GM13976 (cell line): ENCODE results near the gene ZP1.
A peak's percentile ranks its signal among the peaks of the same experiment; 100 is the strongest.

Experiments used
- DNase-seq: peaks from one replicate; pipeline ENCODE4 v3.0.0; 2012; ENCODE audit warnings: low spot score
- CTCF ChIP-seq: IDR thresholded peaks from 2 replicates; pipeline ENCODE4 v1.5.1; 2012; ENCODE audit warnings: borderline replicate concordance, mild to moderate bottlenecking; ENCODE audit not compliant: insufficient read depth; ENCODE audit errors: extremely low read depth, missing control alignments, control extremely low read depth
- in situ Hi-C: fragments of 300-500 bp; cut with MboI; formaldehyde crosslinking; loops from one replicate; pipeline ENCODE4 v1.12.0; 2022; ENCODE audit warnings: low sequenced_read_pairs, mixed read lengths, inconsistent platforms; ENCODE audit not compliant: unreplicated experiment

Gene ZP1

GRCh38 chr11:60879104-60879503 is 11.8 kb downstream of the ZP1 start:
- no peak for TF ChIP-seq CTCF
- in situ Hi-C loops, result no loop called here
- DNase-seq, result no peak

GRCh38 chr11:60879971-60880588 is 12.7 kb downstream of the ZP1 start:
- DNase-seq, result no peak
- in situ Hi-C loops, result no loop called here
- no peak for TF ChIP-seq CTCF

GRCh38 chr11:60880643-60881282 is 13.4 kb downstream of the ZP1 start:
- in situ Hi-C loops, result no loop called here
- TF ChIP-seq CTCF, result no peak
- DNase-seq, result no peak

- DNase-seq, result peak; percentile 48
- TF ChIP-seq CTCF, result peak; percentile 32
- in situ Hi-C loops, result no loop called here
Observed at GRCh38 chr11:60887556-60887955, 20.2 kb downstream of the ZP1 start.

- no peak for TF ChIP-seq CTCF
- in situ Hi-C loops, result loop anchor here (10.0 kb wide), 2 partner anchors 55 to 115 kb away; no protein-coding TSS in a partner anchor
- no peak for DNase-seq
Observed at GRCh38 chr11:60889869-60890311, 22.5 kb downstream of the ZP1 start.

- DNase-seq, result no peak
- no peak for TF ChIP-seq CTCF
- in situ Hi-C loops, result loop anchor here (10.0 kb wide), 2 partner anchors 56 to 116 kb away; no protein-coding TSS in a partner anchor
Observed at GRCh38 chr11:60890696-60891095, 23.4 kb downstream of the ZP1 start.
